Measurements from ENCODE around the gene ZNF438.

The ZNF438 gene

GRCh38 chr10:30883751-30884150, 147.9 kb downstream of the ZNF438 start:
- no peak overlapping the region for H3K27ac ChIP-seq
- DNase-seq (ENCODE audit: low spot score), result no peak
- POLR2A ChIA-PET (ENCODE audit: low non-redundant PET), result no interaction called here
- no peak for TF ChIP-seq CTCF (conservative IDR thresholded peaks at IDR 0.05; ENCODE audit: low read depth)
- CTCF ChIA-PET, result no interaction called here

GRCh38 chr10:30883116-30883515, 148.5 kb downstream of the ZNF438 start:
- CTCF ChIA-PET, result no interaction called here
- TF ChIP-seq CTCF (conservative IDR thresholded peaks at IDR 0.05; ENCODE audit: low read depth), result no peak
- DNase-seq (ENCODE audit: low spot score), result no peak
- H3K27ac ChIP-seq, result no peak overlapping the region
- POLR2A ChIA-PET (ENCODE audit: low non-redundant PET), result no interaction called here

GRCh38 chr10:30882281-30882680, 149.4 kb downstream of the ZNF438 start:
- no peak overlapping the region for H3K27ac ChIP-seq
- no peak for TF ChIP-seq CTCF (conservative IDR thresholded peaks at IDR 0.05; ENCODE audit: low read depth)
- POLR2A ChIA-PET (ENCODE audit: low non-redundant PET), result no interaction called here
- no peak for DNase-seq (ENCODE audit: low spot score)
- CTCF ChIA-PET, result interaction anchor here (0.6 kb wide), 2 partner anchors 81 to 1967 kb away, joined by 3 read pairs; no protein-coding TSS in a partner anchor

- no peak for DNase-seq (ENCODE audit: low spot score)
- CTCF ChIA-PET, result no interaction called here
- no peak overlapping the region for H3K27ac ChIP-seq
- TF ChIP-seq CTCF (conservative IDR thresholded peaks at IDR 0.05; ENCODE audit: low read depth), result no peak
- POLR2A ChIA-PET (ENCODE audit: low non-redundant PET), result no interaction called here
Measured at GRCh38 chr10:30878920-30879319, 152.7 kb downstream of the ZNF438 start.

GRCh38 chr10:30877111-30877510, 154.6 kb downstream of the ZNF438 start:
- CTCF ChIA-PET, result no interaction called here
- DNase-seq (ENCODE audit: low spot score), result no peak
- TF ChIP-seq CTCF (conservative IDR thresholded peaks at IDR 0.05; ENCODE audit: low read depth), result no peak
- POLR2A ChIA-PET (ENCODE audit: low non-redundant PET), result no interaction called here
- no peak overlapping the region for H3K27ac ChIP-seq

GRCh38 chr10:30873411-30873810, 158.3 kb downstream of the ZNF438 start:
- DNase-seq (ENCODE audit: low spot score), result no peak
- no peak for TF ChIP-seq CTCF (conservative IDR thresholded peaks at IDR 0.05; ENCODE audit: low read depth)
- H3K27ac ChIP-seq, result no peak overlapping the region
- POLR2A ChIA-PET (ENCODE audit: low non-redundant PET), result no interaction called here
- CTCF ChIA-PET, result no interaction called here

- no peak for DNase-seq (ENCODE audit: low spot score)
- POLR2A ChIA-PET (ENCODE audit: low non-redundant PET), result no interaction called here
- CTCF ChIA-PET, result no interaction called here
Measured at GRCh38 chr10:30870896-30871295, 160.8 kb downstream of the ZNF438 start.

More at GRCh38 chr10:30870896-30871295, 160.8 kb downstream of the ZNF438 start:
- no peak for TF ChIP-seq CTCF (conservative IDR thresholded peaks at IDR 0.05; ENCODE audit: low read depth)
- no peak overlapping the region for H3K27ac ChIP-seq
